Transverse colon (tissue), 3 donors: ENCODE data around the gene KANK4.

Experiments used
- CTCF ChIP-seq, 5 experiments: fragments of 200-600 bp in 3 of 5; fragments of 450-650 bp in 2 of 5; sonication (generic) in 3 of 5; IDR thresholded peaks; 1 replicate in 2 of 5; 2 replicates in 3 of 5; pipeline ENCODE4 v1.5.1; 2016 to 2017; ENCODE audit warnings: antibody characterized with exemption in 5 of 5, inconsistent platforms in 3 of 5, mild to moderate bottlenecking in 2 of 5, moderate library complexity in 1 of 5
- POLR2A ChIP-seq: fragments of 450-650 bp; IDR thresholded peaks from one replicate; pipeline ENCODE4 v1.6.1; 2016; ENCODE audit warnings: antibody characterized with exemption, mild to moderate bottlenecking, moderate library complexity

- TF ChIP-seq CTCF (IDR thresholded peaks at IDR 0.05), result no peak
- TF ChIP-seq POLR2A, result no peak
These were observed 3.1 kb downstream of the KANK4 start for GRCh38 chr1:62316135-62316534.
